H9 (cell line): Measurements from ENCODE around the gene RNF181. TPM values are rescaled to one million over a fixed set of nuclear protein-coding genes. Genes with fewer than 3 reads are reported as not detected.

Experiments used
- DNase-seq: peaks from one replicate; pipeline ENCODE4 v3.0.0-alpha.2; 2017
- H2AFZ ChIP-seq: one replicate; pipeline ENCODE4 v1.6.1; 2013; ENCODE audit warnings: mild to moderate bottlenecking, low read length, control low read depth, moderate library complexity
- H2AK5ac ChIP-seq: 2 replicates; pipeline ENCODE4 v1.6.1; 2013; ENCODE audit warnings: low read length, control low read depth, mixed read lengths; ENCODE audit not compliant: insufficient read length
- H2BK120ac ChIP-seq: one replicate; pipeline ENCODE4 v1.6.1; 2013; ENCODE audit warnings: low read depth, mild to moderate bottlenecking, low read length, control low read depth, inconsistent platforms; ENCODE audit not compliant: poor library complexity, severe bottlenecking
- H2BK12ac ChIP-seq: 2 replicates; pipeline ENCODE4 v1.6.1; 2013; ENCODE audit warnings: low read length, control low read depth, mixed read lengths, low read depth; ENCODE audit not compliant: insufficient read length
- H2BK15ac ChIP-seq: 2 replicates; pipeline ENCODE4 v1.6.1; 2013; ENCODE audit warnings: low read depth, low read length, control low read depth
- H2BK20ac ChIP-seq: one replicate; pipeline ENCODE4 v1.6.1; 2013; ENCODE audit warnings: low read depth, mild to moderate bottlenecking, low read length, control low read depth, inconsistent platforms; ENCODE audit not compliant: poor library complexity, severe bottlenecking
- H2BK5ac ChIP-seq: 2 replicates; pipeline ENCODE4 v1.6.1; 2013; ENCODE audit warnings: low read length, control low read depth, mixed read lengths; ENCODE audit not compliant: insufficient read length
- H3K14ac ChIP-seq: 2 replicates; pipeline ENCODE4 v1.6.1; 2013; ENCODE audit warnings: low read length, control low read depth; ENCODE audit not compliant: insufficient read depth
- H3K18ac ChIP-seq: 2 replicates; pipeline ENCODE4 v1.6.1; 2013; ENCODE audit warnings: low read depth, mild to moderate bottlenecking, mixed read lengths, low read length, control low read depth; ENCODE audit not compliant: insufficient read length
- H3K23ac ChIP-seq: 2 replicates; pipeline ENCODE4 v1.6.1; 2013; ENCODE audit warnings: low read length, control low read depth, mixed read lengths, low read depth; ENCODE audit not compliant: insufficient read length
- H3K23me2 ChIP-seq: 2 replicates; pipeline ENCODE4 v1.6.1; 2013; ENCODE audit warnings: low read depth, mild to moderate bottlenecking, mixed read lengths, low read length, control low read depth; ENCODE audit not compliant: insufficient read length, poor library complexity, severe bottlenecking
- H3K27ac ChIP-seq: 2 replicates; pipeline ENCODE4 v1.5.1; 2013; ENCODE audit warnings: low read length, control low read depth, mixed read lengths, low read depth; ENCODE audit not compliant: insufficient read length
- H3K27me3 ChIP-seq: 2 replicates; pipeline ENCODE4 v1.6.1; 2013; ENCODE audit warnings: low read length, control low read depth, inconsistent platforms; ENCODE audit not compliant: insufficient read depth
- H3K4ac ChIP-seq: 2 replicates; pipeline ENCODE4 v1.6.1; 2013; ENCODE audit warnings: low read depth, mild to moderate bottlenecking, control low read depth, inconsistent platforms, low read length, moderate library complexity
- H3K4me1 ChIP-seq: 2 replicates; pipeline ENCODE4 v1.6.1; 2013; ENCODE audit warnings: low read length, control low read depth, inconsistent platforms; ENCODE audit not compliant: insufficient read depth
- H3K4me2 ChIP-seq: 2 replicates; pipeline ENCODE4 v1.6.1; 2013; ENCODE audit warnings: low read length, control low read depth, mixed read lengths; ENCODE audit not compliant: insufficient read length, insufficient read depth
- H3K56ac ChIP-seq: 2 replicates; pipeline ENCODE4 v1.6.1; 2013; ENCODE audit warnings: low read depth, mild to moderate bottlenecking, mixed read lengths, low read length, control low read depth; ENCODE audit not compliant: insufficient read length
- H3K79me1 ChIP-seq: 2 replicates; pipeline ENCODE4 v1.6.1; 2013; ENCODE audit warnings: low read depth, mild to moderate bottlenecking, moderate library complexity, low read length, control low read depth, inconsistent platforms; ENCODE audit not compliant: insufficient read depth, poor library complexity, severe bottlenecking
- H3K79me2 ChIP-seq: 2 replicates; pipeline ENCODE4 v1.6.1; 2013; ENCODE audit warnings: low read length, control low read depth, inconsistent platforms; ENCODE audit not compliant: insufficient read depth
- H3K9ac ChIP-seq: 2 replicates; pipeline ENCODE4 v1.6.1; 2013; ENCODE audit warnings: low read length, control low read depth, mixed read lengths; ENCODE audit not compliant: insufficient read length; ENCODE audit errors: extremely low read depth
- H3K9me3 ChIP-seq: one replicate; pipeline ENCODE4 v1.6.1; 2013; ENCODE audit warnings: low read depth, low read length, inconsistent platforms; ENCODE audit not compliant: control insufficient read depth
- H3T11ph ChIP-seq: one replicate; pipeline ENCODE4 v1.6.1; 2013; ENCODE audit warnings: mild to moderate bottlenecking, low read length, control low read depth, inconsistent platforms
- H4K20me1 ChIP-seq: one replicate; pipeline ENCODE4 v1.6.1; 2013; ENCODE audit not compliant: control insufficient read depth, insufficient read length, insufficient read depth
- H4K5ac ChIP-seq: 2 replicates; pipeline ENCODE4 v1.6.1; 2013; ENCODE audit warnings: low read depth, mild to moderate bottlenecking, mixed read lengths, low read length, control low read depth; ENCODE audit not compliant: insufficient read length
- H4K8ac ChIP-seq: replicated peaks from 2 replicates; pipeline ENCODE4 v1.6.1; 2013; ENCODE audit warnings: low read length, control low read depth, mixed read lengths, low read depth; ENCODE audit not compliant: insufficient read length
- H4K91ac ChIP-seq: 2 replicates; pipeline ENCODE4 v1.6.1; 2013; ENCODE audit warnings: low read depth, mild to moderate bottlenecking, moderate library complexity, mixed read lengths, low read length, control low read depth; ENCODE audit not compliant: insufficient read length
- H3K27ac Mint-ChIP-seq, 3 experiments: 2 replicates in 2 of 3; 3 replicates in 1 of 3; pipeline ENCODE4 v1.8.0; 2020 to 2021; ENCODE audit warnings: mixed read lengths in 3 of 3, mild to moderate bottlenecking in 1 of 3, moderate library complexity in 1 of 3
- H3K27me3 Mint-ChIP-seq: 2 replicates; pipeline ENCODE4 v1.8.0; 2021; ENCODE audit warnings: low read depth, mild to moderate bottlenecking, moderate library complexity, mixed read lengths
- H3K36me3 Mint-ChIP-seq, 3 experiments: 2 replicates in 2 of 3; 3 replicates in 1 of 3; pipeline ENCODE4 v1.8.0; 2020 to 2021; ENCODE audit warnings: low read depth in 3 of 3, mixed read lengths in 3 of 3; ENCODE audit not compliant: insufficient read depth in 1 of 3
- H3K4me1 Mint-ChIP-seq, 2 experiments: 2 replicates each; pipeline ENCODE4 v1.8.0; 2020; ENCODE audit warnings: mixed read lengths in 2 of 2
- H3K4me3 Mint-ChIP-seq, 2 experiments: 2 replicates in 1 of 2; 3 replicates in 1 of 2; pipeline ENCODE4 v1.8.0; 2020 to 2021; ENCODE audit warnings: mild to moderate bottlenecking in 2 of 2, mixed read lengths in 2 of 2, moderate library complexity in 1 of 2
- H3K9me3 Mint-ChIP-seq, 2 experiments: 2 replicates in 1 of 2; 3 replicates in 1 of 2; pipeline ENCODE4 v1.8.0; 2020; ENCODE audit warnings: mild to moderate bottlenecking in 2 of 2, mixed read lengths in 2 of 2, moderate library complexity in 1 of 2
- WGBS: extraction: QIAGEN DNeasy Blood & Tissue Kit; methylation state at CpG from one replicate; pipeline ENCODE4 v1.1.7; 2013; ENCODE audit warnings: missing lambda C conversion rate, low lambda C conversion rate, mixed read lengths; ENCODE audit not compliant: insufficient read length; ENCODE audit errors: extremely low coverage; 5-methylcytosine and 5-hydroxymethylcytosine counted together
- total RNA-seq: library from RNA; stranded (reverse); gene quantifications from 2 replicates; pipeline ENCODE4 v1.2.1, GENCODE V29; 2021
- TF ChIP-seq, protein P1 (sequence below): fragments of 200-600 bp; sonication (generic); conservative IDR thresholded peaks from 3 replicates; pipeline ENCODE4 v1.8.0; 2021; ENCODE audit warnings: antibody characterized with exemption, mild to moderate bottlenecking

Gene RNF181
- total RNA-seq, 1 experiment from 2014 or later: 122 TPM

DNA sequence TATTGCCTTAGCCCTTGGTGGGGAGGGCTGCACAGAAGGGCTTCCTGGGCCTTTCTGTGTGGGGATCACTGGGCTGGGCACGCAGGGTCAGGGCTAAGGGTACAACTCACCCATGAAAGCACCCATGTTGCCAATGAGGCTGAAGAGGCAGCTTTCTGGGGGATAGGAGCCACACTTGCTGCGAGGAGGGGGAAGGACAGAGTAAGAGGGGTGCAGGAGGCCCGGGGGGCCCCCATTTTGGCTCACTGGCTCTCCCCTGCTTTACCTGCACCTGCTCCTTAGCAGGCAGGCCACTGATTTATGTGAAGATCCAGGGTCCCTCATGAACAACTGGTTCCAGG, 4.7 kb downstream of the RNF181 start:
- H2AFZ ChIP-seq: no peak overlapping the region
- H3K4me1 ChIP-seq: peaks cover 3% of the 10 kb centered on the region; the same call in 1 of the 2 replicates
- DNase-seq: no peak
- TF ChIP-seq, protein P1, sequence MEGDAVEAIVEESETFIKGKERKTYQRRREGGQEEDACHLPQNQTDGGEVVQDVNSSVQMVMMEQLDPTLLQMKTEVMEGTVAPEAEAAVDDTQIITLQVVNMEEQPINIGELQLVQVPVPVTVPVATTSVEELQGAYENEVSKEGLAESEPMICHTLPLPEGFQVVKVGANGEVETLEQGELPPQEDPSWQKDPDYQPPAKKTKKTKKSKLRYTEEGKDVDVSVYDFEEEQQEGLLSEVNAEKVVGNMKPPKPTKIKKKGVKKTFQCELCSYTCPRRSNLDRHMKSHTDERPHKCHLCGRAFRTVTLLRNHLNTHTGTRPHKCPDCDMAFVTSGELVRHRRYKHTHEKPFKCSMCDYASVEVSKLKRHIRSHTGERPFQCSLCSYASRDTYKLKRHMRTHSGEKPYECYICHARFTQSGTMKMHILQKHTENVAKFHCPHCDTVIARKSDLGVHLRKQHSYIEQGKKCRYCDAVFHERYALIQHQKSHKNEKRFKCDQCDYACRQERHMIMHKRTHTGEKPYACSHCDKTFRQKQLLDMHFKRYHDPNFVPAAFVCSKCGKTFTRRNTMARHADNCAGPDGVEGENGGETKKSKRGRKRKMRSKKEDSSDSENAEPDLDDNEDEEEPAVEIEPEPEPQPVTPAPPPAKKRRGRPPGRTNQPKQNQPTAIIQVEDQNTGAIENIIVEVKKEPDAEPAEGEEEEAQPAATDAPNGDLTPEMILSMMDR: no peak
- H2BK20ac ChIP-seq: no peak overlapping the region
- H3K23me2 ChIP-seq: peaks cover 11% of the 10 kb centered on the region
- H4K5ac ChIP-seq: no peak overlapping the region
- H3K79me1 ChIP-seq: no peaks in the 10 kb centered on the region
- H3K9ac ChIP-seq: no peak overlapping the region
- no peak overlapping the region for H4K8ac ChIP-seq
- no peak overlapping the region for H3T11ph ChIP-seq
- no peak overlapping the region for H2BK12ac ChIP-seq
- H3K23ac ChIP-seq: no peak overlapping the region
- H3K4me1 Mint-ChIP-seq: peaks cover 19 to 25% of the 10 kb centered on the region in 2 experiments
- no peaks in the 10 kb centered on the region for H3K79me2 ChIP-seq
- H3K27ac Mint-ChIP-seq: no peak overlapping the region
- H3K9me3 Mint-ChIP-seq: no peaks in the 10 kb centered on the region
- no peaks in the 10 kb centered on the region for H3K9me3 ChIP-seq
- no peak overlapping the region for H3K18ac ChIP-seq
- no peak overlapping the region for H4K91ac ChIP-seq
- H2AK5ac ChIP-seq: no peak overlapping the region
- no peak overlapping the region for H2BK15ac ChIP-seq
- H3K36me3 Mint-ChIP-seq: peaks cover 0 to 24% (median 21%) of the 10 kb centered on the region in 3 experiments; a peak in 5 of 7 replicates
- H3K14ac ChIP-seq: no peak overlapping the region
- no peak overlapping the region for H3K4me2 ChIP-seq
- H3K4me3 Mint-ChIP-seq: no peak overlapping the region; a peak in 1 of 5 replicates
- H3K27me3 Mint-ChIP-seq: no peaks in the 10 kb centered on the region; the same call in 1 of the 2 replicates
- no peak overlapping the region for H3K27ac ChIP-seq
- H2BK5ac ChIP-seq: no peak overlapping the region
- no peak overlapping the region for H3K56ac ChIP-seq
- no CpG with 5 or more reads among the region's 3 CpGs for WGBS
- no peaks in the 10 kb centered on the region for H4K20me1 ChIP-seq
- H3K27me3 ChIP-seq: no peaks in the 10 kb centered on the region
- H2BK120ac ChIP-seq: no peak overlapping the region
- no peak overlapping the region for H3K4ac ChIP-seq
